GM21423 (cell line): Measurements from ENCODE around the gene GTF2IRD2.
"Not testable (repeated sequence)": the region's sequence is repeated elsewhere in the genome, so short reads cannot be mapped to it uniquely, and the experiment has no call there.

ENCODE experiments used
- ATAC-seq: cut with Tn5 transposase; IDR thresholded peaks from one replicate; pipeline ENCODE4 v1.9.1; 2021; ENCODE audit warnings: mild to moderate bottlenecking, moderate library complexity; ENCODE audit not compliant: unreplicated experiment

The GTF2IRD2 gene

GRCh38 chr7:74850833-74851721, at the start of gene GTF2IRD2:
TSS of gene GTF2IRD2 (minus strand) at chr7:74851605. CDS start at chr7:74836378, 15,227 bp downstream.
- ATAC-seq = peak; percentile 90

GRCh38 chr7:74890158-74891123, 39.0 kb upstream of the GTF2IRD2 start:
- ATAC-seq = peak; percentile 69

- not testable (repeated sequence) for ATAC-seq
Observed at GRCh38 chr7:74889518-74890129, 38.2 kb upstream of the GTF2IRD2 start.

DNA sequence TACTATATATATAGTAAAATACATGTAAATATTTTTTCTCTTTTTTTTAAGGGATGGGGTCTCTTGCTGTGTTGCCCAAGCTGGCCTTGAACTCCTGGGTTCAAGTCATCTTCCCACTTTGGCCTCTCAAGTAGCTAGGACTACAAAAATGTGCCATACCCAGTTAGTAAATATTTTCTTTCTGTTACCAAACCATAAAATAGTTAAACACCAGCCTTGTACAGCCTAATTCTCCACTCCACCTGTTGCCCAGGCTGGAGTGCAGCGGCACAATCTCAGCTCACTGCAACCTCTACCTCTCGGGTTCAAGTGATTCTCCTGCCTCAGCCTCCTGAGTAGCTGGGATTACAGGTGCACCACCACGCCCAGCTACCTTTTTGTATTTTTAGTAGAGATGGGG, 33.9 kb upstream of the GTF2IRD2 start:
- ATAC-seq = not testable (repeated sequence)

DNA sequence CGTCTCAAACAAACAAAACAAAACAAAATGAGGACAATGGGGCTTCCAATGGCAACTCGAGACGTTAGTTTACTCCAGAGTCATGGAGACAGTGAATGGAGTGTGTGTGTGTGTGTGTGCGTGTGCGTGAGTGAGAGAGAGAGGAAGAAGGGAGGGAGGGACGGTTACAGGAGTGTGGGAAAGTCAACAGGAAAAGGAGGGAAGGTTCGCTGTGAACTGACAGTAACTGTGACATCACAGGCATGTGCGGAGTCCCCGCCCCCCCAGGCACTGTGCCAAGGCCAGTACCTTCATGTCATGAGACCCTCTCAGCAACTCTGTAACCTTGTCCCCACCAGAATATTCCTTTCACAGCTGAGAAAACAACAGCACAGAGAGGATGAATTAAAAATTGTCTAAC, 30.7 kb upstream of the GTF2IRD2 start:
- ATAC-seq = not testable (repeated sequence)

GRCh38 chr7:74874748-74875512, 23.5 kb upstream of the GTF2IRD2 start:
- not testable (repeated sequence) for ATAC-seq

- not testable (repeated sequence) for ATAC-seq
Observed at GRCh38 chr7:74874104-74874747, 22.8 kb upstream of the GTF2IRD2 start.

GRCh38 chr7:74872542-74872941, 21.1 kb upstream of the GTF2IRD2 start:
- not testable (repeated sequence) for ATAC-seq

- ATAC-seq = not testable (repeated sequence)
Observed at GRCh38 chr7:74865777-74866176, 14.4 kb upstream of the GTF2IRD2 start.

GRCh38 chr7:74849853-74850252, 1.6 kb downstream of the GTF2IRD2 start:
- ATAC-seq = not testable (repeated sequence)

DNA sequence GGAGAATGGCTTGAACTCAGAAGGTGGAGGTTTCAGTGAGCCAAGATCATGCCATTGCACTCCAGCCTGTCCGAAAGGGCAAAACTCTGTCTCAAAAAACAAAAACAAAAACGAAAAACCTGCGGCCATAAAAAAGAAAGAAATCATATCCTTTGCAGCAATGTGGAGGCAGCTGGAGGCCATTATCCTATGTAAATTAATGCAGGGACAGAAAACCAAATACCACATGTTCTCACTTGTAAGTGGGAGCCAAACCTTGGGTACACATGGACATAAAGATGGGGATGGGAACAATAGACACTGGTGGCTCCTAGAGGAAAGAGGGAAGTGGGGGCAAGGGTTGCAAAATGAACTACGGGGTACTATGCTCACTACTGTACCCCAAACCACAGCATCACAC, 21.0 kb downstream of the GTF2IRD2 start:
- ATAC-seq = not testable (repeated sequence)

DNA sequence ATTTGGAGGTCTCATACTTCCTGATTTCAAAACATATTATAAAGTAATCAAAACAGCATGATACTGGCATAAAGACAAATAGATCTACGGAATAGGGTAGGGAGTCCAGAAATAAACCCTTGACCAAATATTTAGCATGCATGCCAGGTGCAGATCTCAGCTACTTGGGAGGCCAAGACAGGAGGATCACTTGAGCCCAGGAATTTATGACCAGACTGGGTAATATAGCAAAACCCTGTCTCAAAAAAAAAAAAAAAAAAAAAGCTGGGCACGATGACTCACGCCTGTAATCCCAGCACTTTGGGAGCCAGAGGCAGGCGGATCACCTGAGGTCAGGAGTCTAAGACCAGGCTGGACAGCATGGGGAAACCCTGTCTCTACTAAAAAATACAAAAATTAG, 21.4 kb downstream of the GTF2IRD2 start:
- ATAC-seq = not testable (repeated sequence)

DNA sequence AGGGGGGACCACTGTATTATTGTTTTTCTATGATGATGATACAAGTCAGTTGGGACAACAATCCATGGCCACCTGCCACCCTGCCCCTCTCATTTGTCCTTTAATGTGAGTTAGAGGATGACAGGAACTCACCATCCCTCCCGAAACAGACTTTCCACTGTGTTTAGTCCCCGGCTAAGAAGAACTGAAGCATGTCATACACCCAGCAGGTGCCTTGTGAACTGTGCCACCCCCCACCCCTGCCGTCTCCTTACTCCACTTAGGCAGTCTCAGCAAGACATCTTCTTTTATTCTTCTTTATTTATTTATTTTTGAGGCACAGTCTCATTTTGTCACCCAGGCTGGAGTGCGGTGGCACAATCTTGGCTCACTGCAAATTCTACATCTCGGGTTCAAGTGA, 30.1 kb downstream of the GTF2IRD2 start:
- ATAC-seq = not testable (repeated sequence)

DNA sequence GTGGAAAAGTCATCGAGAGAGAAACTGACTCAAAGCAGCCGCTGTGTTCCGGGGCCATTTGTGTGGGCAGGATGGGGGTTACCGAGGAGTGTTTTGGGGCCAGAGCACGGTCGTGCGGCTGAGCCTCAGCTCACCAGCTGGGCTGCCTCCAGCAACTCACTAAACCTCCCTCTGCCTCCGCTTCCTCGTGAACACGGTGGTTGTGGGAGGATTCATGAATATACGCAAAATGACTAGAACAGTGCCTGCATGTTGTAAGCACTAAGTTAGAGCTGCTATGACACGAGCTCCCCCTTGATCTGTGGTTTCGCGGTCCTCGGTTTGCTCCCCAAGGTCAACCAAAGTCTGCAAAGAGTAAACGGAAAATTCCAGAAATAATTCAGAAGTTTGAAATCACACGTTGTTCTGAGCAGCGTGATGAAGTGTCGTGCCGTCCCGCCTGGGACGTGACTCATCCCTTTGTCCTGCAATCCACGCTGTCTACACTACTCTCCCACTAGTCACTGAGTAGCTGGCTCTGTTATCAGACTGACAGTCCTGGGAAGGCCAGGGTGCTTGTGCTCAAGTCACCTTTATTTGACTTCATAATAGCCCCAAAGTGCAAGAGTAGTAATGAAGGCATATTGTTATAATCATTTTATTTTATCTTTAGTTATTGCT, 31.1 kb downstream of the GTF2IRD2 start:
- ATAC-seq = peak; percentile 67

DNA sequence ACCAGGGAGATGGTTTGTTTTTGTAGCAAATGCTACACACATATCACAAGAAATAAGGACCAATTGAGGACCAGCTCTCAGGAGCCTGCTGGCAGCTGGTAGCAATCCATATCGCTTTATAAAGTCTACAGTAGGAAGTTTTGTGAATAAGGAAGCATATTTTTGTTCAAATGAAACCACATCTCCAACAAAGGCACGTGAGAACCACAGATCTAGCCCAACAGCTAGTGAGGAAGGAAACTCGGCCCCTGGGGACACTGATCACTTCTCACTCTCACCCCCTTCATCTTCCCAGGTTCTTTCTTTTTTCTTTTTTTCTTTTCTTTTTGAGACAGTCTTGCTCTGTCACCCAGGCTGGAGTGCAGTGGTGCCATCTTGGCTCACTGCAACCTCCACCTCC, 35.5 kb downstream of the GTF2IRD2 start:
- ATAC-seq = not testable (repeated sequence)

DNA sequence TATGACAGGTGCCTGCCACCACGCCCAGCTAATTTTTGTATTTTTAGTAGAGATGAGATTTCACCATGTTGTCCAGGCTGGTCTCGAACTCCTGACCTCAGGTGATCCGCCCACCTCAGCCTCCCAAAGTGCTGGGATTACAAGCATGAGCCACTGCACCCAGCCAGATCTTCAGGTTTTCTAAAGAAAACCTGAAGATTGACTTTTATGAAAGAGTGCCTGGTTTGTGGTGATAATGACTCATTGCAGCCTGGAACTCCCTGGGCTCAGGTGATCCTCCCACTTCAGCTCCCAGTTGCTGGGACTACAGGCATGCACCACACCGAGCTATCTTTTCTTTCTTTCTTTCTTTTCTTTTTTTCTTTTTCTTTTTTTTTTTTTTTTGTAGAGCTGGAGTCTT, 52.8 kb downstream of the GTF2IRD2 start:
- not testable (repeated sequence) for ATAC-seq

GRCh38 chr7:74797848-74798622, 53.4 kb downstream of the GTF2IRD2 start:
- not testable (repeated sequence) for ATAC-seq

DNA sequence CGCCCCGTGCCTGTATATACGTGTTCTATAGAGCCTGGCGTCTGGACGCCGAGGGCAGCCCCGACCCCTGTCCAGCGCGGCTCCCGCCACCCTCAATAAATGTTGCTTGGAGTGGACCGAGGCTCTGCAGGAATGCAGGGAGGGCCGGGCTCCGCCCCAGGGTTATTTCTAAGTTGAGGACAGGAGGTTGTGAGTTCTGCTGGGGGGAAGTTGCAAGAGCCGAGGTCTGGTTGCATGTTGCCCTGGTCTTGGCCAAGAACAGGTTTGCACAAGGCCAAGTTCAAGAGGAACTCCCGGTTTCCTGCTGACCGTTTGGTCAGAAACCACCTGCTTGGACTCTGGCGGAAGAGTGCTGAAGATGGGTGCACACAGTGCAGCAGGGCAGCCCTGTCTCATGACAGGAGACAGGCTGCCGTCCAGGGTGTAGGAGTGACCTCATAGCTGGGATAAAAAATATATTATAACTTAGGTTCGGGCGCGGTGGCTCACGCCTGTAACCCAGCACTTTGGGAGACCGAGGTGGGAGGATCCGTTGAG, 62.1 kb downstream of the GTF2IRD2 start:
- not testable (repeated sequence) for ATAC-seq
